ENCODE results near the gene ZNF428. TPM values are rescaled to one million over a fixed set of nuclear protein-coding genes. Genes with fewer than 3 reads are reported as not detected.
A peak's percentile ranks its signal among the peaks of the same experiment; 100 is the strongest.
"Not testable (repeated sequence)": the region's sequence is repeated elsewhere in the genome, so short reads cannot be mapped to it uniquely, and the experiment has no call there.

ZNF428 gene
- total RNA-seq, 1 donor from 2014 or later: 69.8 TPM

DNA sequence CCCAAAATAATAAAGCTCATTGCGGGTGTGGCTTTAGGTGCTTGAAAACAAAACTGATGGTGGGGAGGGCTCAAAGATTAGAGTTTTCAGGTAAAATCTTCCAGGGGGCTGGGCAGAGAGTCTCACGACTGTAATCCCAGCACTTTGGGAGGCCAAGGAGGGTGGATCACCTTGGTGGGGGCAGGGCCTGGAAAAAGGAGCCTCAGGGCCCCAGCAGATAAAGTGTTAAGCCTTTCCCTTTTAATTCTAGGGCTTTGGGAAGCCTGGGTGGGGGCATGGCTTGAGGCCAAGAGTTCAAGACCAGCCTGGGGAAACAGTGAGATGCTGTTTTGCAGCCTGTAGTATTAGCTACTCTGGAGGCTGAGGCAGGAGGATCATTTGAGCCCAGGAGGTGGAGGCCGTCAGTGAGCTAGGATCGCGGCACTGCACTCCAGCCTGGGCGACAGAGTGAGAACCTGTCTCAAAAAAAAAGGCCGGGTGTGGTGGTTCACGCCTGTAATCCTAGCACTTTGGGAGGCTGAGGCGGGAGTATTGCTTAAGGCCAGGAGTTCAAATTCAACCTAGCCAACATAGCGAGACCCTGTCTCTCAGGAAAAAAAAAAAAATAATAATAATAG is 25.2 kb downstream of the ZNF428 start:
- no peak for DNase-seq (ENCODE audit: low read depth in 2 of 2)

DNA sequence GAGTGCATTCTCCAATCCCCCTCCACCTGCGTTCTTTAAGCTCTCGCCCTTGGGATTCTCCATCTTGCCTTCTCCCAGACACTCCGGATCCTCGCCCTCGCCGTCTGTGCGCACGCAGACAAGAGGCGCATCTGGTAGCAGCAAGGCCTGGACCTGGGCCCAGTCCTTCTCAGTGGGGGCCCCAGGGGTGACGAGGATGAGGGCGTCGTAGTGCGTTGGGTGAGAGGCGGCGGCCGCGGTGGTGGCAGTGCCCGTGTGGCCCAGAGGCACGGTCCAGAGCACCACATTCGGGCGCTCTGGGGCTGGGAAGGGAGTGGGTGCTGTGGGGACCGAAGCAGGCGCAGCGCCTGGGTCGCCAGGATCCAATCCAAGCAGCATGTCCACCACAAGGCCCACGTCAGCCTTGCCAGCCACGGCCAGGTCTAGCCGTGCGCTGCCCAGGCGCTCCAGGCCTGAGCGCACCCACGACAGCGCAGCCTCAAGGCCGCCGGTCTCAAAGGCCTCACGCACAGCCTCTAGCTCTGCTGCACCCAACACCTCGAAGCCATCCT is 26.6 kb downstream of the ZNF428 start:
- DNase-seq (ENCODE audit: low read depth in 2 of 2): no peak

- DNase-seq (ENCODE audit: low read depth in 2 of 2): no peak
Measured at GRCh38 chr19:43591904-43592772, 27.3 kb downstream of the ZNF428 start.

- DNase-seq (ENCODE audit: low read depth in 2 of 2): no peak
Measured at GRCh38 chr19:43589678-43590077, 29.8 kb downstream of the ZNF428 start.

- no peak for DNase-seq (ENCODE audit: low read depth in 2 of 2)
Measured at GRCh38 chr19:43589277-43589676, 30.2 kb downstream of the ZNF428 start.

DNA sequence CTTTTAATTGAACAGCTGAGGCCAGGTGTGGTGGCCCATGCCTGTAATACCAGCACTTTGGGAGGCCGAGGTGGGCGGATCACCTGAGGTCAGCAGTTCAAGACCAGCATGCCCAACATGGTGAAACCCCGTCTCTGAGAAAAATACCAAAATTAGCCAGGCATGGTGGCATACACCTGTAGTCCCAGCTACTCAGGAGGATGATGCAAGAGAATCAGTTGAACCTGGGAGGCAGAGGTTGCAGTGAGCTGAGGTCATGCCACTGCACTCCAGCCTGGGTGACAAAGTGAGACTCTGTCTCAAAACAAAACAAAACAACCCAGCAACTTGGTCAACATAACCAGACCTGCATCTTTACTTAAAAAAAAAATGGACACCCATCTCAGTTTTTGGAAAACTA is 32.4 kb downstream of the ZNF428 start:
- DNase-seq (ENCODE audit: low read depth in 2 of 2): not testable (repeated sequence)

DNA sequence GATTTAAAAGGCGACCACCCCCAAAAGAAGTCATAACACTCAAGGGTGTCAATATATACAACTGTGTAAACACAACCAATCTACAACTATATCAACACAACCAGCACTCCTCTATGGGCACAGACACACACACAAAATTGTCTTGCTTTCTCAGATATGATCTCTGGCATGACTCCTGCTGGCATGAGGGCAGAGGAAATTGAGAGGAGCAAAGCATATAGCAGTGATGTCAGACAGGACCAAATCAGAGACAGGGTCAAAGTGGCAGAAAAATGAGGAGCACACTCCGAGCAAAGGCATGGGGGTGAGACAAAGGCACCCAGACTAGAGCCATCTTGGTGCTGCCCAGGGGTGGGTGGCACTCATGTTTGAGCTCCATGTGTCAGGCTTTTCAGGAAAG is 33.1 kb downstream of the ZNF428 start:
- no peak for DNase-seq (ENCODE audit: low read depth in 2 of 2)

DNA sequence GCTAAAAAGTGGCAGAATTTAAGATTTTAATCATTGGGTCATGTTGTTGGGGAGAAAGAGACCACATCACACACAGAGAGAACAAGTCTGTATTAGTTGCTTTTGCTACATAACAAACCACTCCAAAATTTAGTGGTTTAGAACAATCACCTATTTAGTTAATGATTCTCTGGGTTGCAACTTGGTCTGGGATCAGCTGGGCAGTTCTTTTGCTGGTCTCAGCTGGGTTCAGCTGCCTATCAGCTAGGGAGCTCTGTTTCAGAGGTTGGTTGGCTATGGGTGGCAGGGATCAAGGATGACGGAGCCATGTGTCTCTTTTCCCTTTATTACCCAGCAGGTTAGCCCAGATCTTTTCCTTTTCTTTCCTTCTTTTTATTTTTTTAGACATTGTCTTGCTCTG is 34.9 kb downstream of the ZNF428 start:
- no peak for DNase-seq (ENCODE audit: low read depth in 2 of 2)

DNA sequence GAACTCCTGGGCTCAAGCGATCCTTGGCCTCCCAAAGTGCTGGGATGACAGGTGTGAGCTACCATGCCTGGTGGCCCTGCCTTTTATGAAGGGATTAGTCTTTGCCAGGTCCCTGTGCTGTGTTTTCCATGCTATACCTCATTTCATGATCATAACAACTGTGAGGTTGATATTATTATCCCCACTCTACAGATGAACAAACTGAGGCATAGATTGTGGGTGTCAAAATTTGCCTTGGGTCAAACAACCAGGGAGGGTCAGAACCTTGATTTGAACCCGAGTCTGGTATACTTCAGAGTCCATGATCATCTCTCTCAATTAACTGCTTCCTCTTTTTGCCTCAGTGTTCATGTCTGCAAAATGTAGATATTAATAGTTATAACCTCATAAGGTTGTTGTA is 36.9 kb downstream of the ZNF428 start:
- DNase-seq (ENCODE audit: low read depth in 2 of 2): no peak

DNA sequence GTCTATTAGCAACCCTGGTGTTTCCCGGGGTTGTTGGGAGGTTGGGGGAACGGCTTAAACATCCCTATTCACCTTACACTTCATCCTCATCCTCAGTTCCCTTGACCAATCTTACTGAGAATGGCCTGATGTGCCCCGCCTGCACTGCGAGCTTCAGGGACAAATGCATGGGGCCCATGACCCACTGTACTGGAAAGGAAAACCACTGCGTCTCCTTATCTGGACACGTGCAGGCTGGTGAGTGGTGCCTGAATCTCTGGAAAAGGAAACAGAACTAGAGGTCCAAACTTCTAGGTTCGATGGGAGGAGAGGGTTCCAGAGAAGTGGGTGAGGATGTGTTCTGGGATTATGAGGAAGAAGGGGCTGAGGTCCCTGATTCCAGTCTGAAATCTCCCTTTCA is 38.0 kb downstream of the ZNF428 start:
- DNase-seq (ENCODE audit: low read depth in 2 of 2): no peak

DNA sequence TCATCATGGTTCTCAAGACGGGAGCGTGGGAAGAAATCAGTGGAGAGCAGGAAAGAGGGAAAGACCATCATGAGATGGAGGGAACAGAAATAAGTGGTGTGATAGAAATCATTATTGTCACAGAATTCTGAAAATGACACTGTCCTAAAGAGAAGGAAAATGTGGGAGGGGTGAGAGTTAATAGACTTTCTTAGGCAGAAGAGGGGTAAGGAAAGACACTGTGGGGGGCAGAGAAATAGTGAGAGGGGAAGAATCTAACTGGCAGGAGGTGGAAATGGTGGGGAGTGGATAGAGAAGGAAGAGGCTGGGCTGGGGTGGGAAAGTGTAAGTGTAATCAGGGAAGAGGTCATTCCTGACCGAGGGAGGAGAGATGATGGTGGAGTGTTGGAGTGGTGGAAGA is 40.6 kb downstream of the ZNF428 start:
- no peak for DNase-seq (ENCODE audit: low read depth in 2 of 2)

DNA sequence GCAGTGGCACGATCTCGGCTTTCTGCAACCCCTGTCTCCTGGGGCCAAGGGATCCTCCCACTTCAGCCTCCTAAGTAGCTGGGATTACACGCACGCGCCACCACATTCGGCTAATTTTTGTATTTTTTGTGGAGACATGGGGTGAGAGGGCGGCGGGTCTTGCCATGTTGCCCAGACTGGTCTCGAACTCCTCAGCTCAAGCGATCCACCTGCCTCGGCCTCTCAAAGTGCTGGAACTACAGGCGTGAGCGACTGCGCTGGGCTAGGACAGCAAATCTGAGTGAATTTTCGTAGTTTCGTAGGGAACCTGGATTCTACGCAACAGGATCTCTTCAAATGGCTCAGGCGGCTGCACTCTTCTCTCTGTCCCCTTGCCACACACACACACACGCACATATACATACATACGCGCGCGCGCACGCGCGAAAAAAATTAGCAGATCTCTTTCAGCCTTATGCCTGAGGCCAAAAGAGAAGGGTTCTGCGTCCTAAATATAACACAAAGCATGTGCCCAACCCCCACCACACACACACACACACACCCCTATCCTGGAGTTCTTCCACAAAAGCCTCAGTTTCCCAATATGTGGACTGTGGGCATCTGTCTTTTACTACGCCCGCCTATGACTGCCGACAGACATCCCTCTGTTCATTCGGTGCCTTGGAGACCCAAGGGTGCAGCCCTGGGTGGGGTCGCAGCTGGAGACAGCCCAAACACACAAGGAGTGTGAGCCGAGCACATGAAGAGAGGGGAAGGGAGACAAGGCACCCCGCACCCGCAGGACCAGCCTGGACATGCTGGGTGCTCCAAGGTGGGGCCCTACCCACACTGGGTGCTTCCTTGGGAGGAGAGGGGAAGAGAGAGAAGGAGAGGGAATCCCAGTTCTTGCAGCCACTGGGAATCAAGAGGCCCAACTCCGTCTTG is 43.2 kb downstream of the ZNF428 start:
- DNase-seq (ENCODE audit: low read depth in 2 of 2): no peak

DNA sequence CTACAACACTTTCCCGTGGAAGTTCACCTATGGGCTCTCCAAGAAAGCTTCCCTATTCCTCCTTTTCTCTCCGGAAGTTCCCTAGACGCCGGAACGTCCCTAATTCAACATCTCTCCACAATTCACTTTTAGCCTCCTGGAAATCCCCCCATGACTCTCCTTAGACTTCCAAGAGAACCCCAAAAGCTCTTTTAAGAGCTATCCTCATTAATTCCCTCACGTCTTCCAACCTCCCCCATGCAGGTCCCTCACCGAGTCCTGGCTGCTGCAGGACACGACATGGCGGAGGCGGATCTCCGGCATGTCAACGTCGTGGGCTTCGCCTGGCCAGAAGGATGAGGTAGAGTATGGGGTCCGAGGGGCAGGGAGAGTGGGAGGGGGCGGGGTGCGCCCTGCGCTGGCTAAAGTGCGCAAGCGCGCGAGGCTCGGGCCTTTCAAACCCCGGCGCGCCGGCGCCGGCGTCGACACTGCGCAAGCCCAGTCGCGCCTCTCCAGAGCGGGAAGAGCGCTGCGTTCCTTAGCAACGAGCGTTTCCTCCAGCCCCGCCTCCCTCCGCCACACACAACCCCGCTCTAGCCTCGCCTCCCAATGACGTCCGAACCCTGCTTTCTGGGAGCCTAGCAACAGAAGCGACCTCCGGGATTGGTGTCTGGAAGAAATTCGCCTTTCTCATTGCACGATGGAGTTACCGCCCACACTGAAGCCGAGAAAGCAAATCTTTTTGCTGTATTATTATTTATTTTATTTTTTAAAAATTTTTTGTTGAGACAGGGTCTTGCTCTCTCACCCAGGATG is 44.1 kb downstream of the ZNF428 start, which contains the start of the genes PINLYP and XRCC1:
Gene PINLYP, plus strand, starts transcription at position 646 of the 795 bp plus-strand sequence. CDS start 1,391 bp downstream, outside the sequence.
Gene XRCC1, minus strand, starts transcription at position 372 of the 795 bp plus-strand sequence. Its CDS starts 69 bp downstream, at position 303.
- peak; percentile 99 for DNase-seq (ENCODE audit: low read depth in 2 of 2)

DNA sequence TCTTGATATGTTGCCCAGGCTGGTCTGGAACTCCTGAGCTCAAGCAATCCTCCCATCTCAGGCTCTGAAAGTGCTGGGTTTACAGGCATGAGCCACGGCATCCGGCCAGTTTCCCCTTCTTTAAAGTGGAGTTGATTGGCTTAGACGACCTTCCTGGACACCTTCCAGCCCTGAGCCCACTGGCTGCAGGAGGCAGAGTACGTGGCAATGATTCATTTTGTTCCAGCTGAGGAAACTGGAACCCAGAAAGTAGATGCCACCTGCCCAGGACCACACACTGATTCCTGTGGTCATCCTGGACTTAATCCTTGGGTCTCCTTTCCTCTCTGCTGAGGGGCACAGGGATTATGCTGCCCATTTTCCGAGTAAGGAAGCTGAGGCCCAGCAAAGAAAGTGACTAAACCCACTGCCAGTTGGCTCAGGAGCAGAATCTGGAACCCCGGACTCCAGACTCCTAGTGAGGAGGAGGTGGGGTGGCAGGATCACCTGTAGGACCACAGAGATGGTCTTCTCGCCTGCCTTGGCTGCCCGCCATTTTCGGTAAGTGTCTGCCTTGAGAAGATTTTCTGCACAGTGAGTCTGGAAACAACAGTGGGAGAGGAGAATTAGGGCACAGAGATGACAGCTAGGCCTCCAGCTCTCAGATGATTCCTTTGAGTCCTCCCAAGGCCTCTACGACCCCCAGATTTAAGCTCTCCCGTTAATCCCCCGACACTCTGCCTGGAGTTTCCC is 44.8 kb downstream of the ZNF428 start:
- peak; percentile 53 to 94 for DNase-seq (ENCODE audit: low read depth in 2 of 2)

GRCh38 chr19:43572171-43572588 is 47.2 kb downstream of the ZNF428 start:
- no peak for DNase-seq (ENCODE audit: low read depth in 2 of 2)

GRCh38 chr19:43570174-43570791 is 49.1 kb downstream of the ZNF428 start:
- DNase-seq (ENCODE audit: low read depth in 2 of 2): no peak

DNA sequence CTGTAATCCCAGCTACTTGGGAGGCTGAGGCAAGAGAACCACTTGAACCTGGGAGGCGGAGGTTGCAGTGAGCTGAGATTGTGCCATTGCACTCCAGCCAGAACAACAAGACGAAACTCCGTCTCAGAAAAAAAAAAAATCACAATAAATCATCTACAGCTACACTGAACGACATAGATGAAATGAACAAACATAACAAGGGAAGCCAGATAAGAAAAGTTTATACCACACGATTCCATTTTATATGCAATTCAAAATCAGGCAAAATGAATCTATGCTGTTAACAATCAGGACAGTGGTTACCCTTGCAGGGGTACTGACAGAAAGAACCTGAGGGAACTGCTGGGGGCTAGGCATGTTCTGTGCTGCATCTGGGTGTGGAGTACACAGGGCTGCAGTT is 49.8 kb downstream of the ZNF428 start:
- no peak for DNase-seq (ENCODE audit: low read depth in 2 of 2)

DNA sequence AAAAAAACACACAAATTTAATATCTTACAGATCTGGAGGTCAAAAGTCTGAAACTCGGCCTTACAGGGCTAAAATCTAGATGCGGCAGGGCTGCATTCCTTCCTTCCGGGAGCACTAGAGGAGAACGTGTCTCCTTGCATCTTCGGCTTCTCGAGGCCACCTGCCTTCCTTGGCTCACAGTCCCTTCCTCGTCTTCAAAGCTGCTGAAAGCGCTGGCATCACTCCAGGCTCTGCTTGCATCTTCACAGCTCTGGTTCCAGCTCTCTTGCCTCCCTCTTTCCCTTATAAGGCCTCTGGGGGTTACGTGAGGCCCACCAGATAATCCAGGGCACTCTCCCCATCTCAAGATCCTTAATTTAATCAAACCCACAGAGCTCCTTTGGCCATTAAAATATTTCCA is 54.6 kb downstream of the ZNF428 start:
- no peak for DNase-seq (ENCODE audit: low read depth in 2 of 2)

GRCh38 chr19:43563816-43564457 is 55.5 kb downstream of the ZNF428 start:
- DNase-seq (ENCODE audit: low read depth in 2 of 2): no peak

All from lung microvascular endothelial cell (primary cell).